Adrenal gland (tissue), 12 donors: Measurements from ENCODE around the gene TSPAN18. TPM values are rescaled to one million over a fixed set of nuclear protein-coding genes. Genes with fewer than 3 reads are reported as not detected.

Experiments used
- DNase-seq, 7 donors: peaks; one replicate each; pipeline ENCODE4 v3.0.0-alpha.2; 2019 to 2020
- H3K27ac ChIP-seq, 5 donors: fragments of 200-600 bp; sonication (generic) in 4 of 5; 1 replicate in 3 of 5; 2 replicates in 2 of 5; pipeline versions ENCODE4 v1.5.1 to v1.8.0; 2016 to 2020; ENCODE audit warnings: mild to moderate bottlenecking in 1 of 5
- H3K27me3 ChIP-seq: fragments of 200-600 bp; 2 replicates; pipeline ENCODE4 v1.8.0; 2021
- H3K36me3 ChIP-seq, 2 donors: fragments of 200-600 bp; replicated peaks in 1 of 2; 1 replicate in 1 of 2; 2 replicates in 1 of 2; pipeline versions ENCODE4 v1.5.1 to v1.8.0; 2018 to 2022
- H3K4me1 ChIP-seq, 2 donors: fragments of 200-600 bp; replicated peaks in 1 of 2; 1 replicate in 1 of 2; 2 replicates in 1 of 2; pipeline versions ENCODE4 v1.5.1 to v1.8.0; 2018 to 2021
- H3K4me3 ChIP-seq, 4 donors: fragments of 200-600 bp; sonication (generic) in 3 of 4; one replicate each; pipeline ENCODE4 v1.5.1; 2016 to 2018
- H3K9me3 ChIP-seq, 3 donors: fragments of 200-600 bp; sonication (generic) in 1 of 3; replicated peaks in 1 of 3; 1 replicate in 2 of 3; 2 replicates in 1 of 3; pipeline versions ENCODE4 v1.5.1 to v1.8.0; 2016 to 2021
- CTCF ChIP-seq, 6 experiments: fragments of 450-650 bp in 4 of 6; fragments of 200-600 bp in 2 of 6; sonication (generic) in 1 of 6; IDR thresholded peaks; 1 replicate in 5 of 6; 2 replicates in 1 of 6; pipeline versions ENCODE4 v1.5.1 to v1.8.0; 2016 to 2021; ENCODE audit warnings: antibody characterized with exemption in 6 of 6, mild to moderate bottlenecking in 2 of 6, moderate library complexity in 1 of 6
- POLR2A ChIP-seq, 2 donors: fragments of 450-650 bp; IDR thresholded peaks; one replicate each; pipeline ENCODE4 v1.6.1; 2017; ENCODE audit warnings: antibody characterized with exemption in 2 of 2, mild to moderate bottlenecking in 2 of 2, moderate library complexity in 1 of 2
- WGBS, 4 donors: extraction: QIAGEN DNeasy Blood & Tissue Kit in 2 of 4; methylation state at CpG; one replicate each; pipeline versions ENCODE4 v1.1.5 to v1.1.7; 2013 to 2017; 5-methylcytosine and 5-hydroxymethylcytosine counted together
- intact Hi-C, 2 donors: fragments of 100-400 bp; cut with DNase I; formaldehyde crosslinking; loops; one replicate each; pipeline versions ENCODE4 v1.14.1 to v1.15.0; 2022 to 2023
- polyA plus RNA-seq, 3 donors: library from polyadenylated mRNA; stranded (reverse); fragments of 200-250 nt in 2 of 3; fragments of 350-450 nt in 1 of 3; fragmentation: Illumina TruSeq in 1 of 3; extraction: RNeasy Lipid Tissue Mini Kit (QIAGEN cat#74804) in 1 of 3; gene quantifications; one replicate each; pipeline ENCODE4 v1.2.3, GENCODE V29; 2013 to 2014
- total RNA-seq, 9 donors: library from RNA; depleted of rRNA in 4 of 9; stranded (reverse); fragments of >200 nt in 4 of 9; fragments of 120-200 nt in 1 of 9; fragmentation: NEBNext Ultra II Directional in 1 of 9; extraction: Animal tissue kit (Norgen Biotek cat#: 25700) in 1 of 9; gene quantifications; one replicate each; pipeline versions ENCODE4 v1.1.0 to v1.2.4, GENCODE V29; 2013 to 2023
- donor health status: healthy with polysubstance abuse.
- donor health status: Bipolar disorder and iron deficiency.
- donor health status: DM: yes; HTN: yes; CAD: no.
- donor health status: DM: no; HTN: no; CAD: no.
- donor health status: DM: no; HTN: no; CAD: no.
- donor health status: DM: yes; HTN: yes; CAD: no.

Gene TSPAN18
- total and polyA plus RNA-seq, 12 donors: 24.5 to 168 (median 58.4) TPM

- no peak for DNase-seq
- Histone ChIP-seq H3K4me1 (peaks cover 18 to 24% of the 10 kb centered on the region in 2 donors), H3K27me3 (no peaks in the 10 kb centered on the region), H3K4me3 (no peak overlapping the region), H3K36me3 (no peaks in the 10 kb centered on the region), H3K27ac (no peak overlapping the region), H3K9me3 (no peaks in the 10 kb centered on the region)
- WGBS, 4 donors: 75 to 81% (median 78%) methylated on average over 4 of the region's 4 CpGs
- intact Hi-C loops: no loop called here
- TF ChIP-seq POLR2A (IDR thresholded peaks at IDR 0.05): no peak
- TF ChIP-seq CTCF (IDR thresholded peaks at IDR 0.05): no peak
Observed at GRCh38 chr11:44835938-44836337, 109.2 kb downstream of the TSPAN18 start.

- Histone ChIP-seq H3K4me1 (peaks cover 18 to 24% of the 10 kb centered on the region in 2 donors), H3K36me3 (no peaks in the 10 kb centered on the region), H3K4me3 (no peak overlapping the region), H3K27ac (no peak overlapping the region), H3K27me3 (no peaks in the 10 kb centered on the region), H3K9me3 (no peaks in the 10 kb centered on the region)
- DNase-seq: no peak
- TF ChIP-seq CTCF (IDR thresholded peaks at IDR 0.05): no peak
- TF ChIP-seq POLR2A (IDR thresholded peaks at IDR 0.05): no peak
- intact Hi-C loops: no loop called here
- 89 to 100% (median 92%) methylated on average over 1 of the region's 1 CpG for WGBS, 4 donors
Observed at GRCh38 chr11:44837661-44838060, 110.9 kb downstream of the TSPAN18 start.

- TF ChIP-seq CTCF (IDR thresholded peaks at IDR 0.05) (no peak), POLR2A (IDR thresholded peaks at IDR 0.05) (no peak)
- intact Hi-C loops: no loop called here
- no peak overlapping the region for H3K4me3 ChIP-seq
- DNase-seq: no peak
- H3K9me3 ChIP-seq: no peaks in the 10 kb centered on the region
- no peaks in the 10 kb centered on the region for H3K36me3 ChIP-seq
- H3K4me1 ChIP-seq: peaks cover 7 to 8% of the 10 kb centered on the region in 2 donors
- no peaks in the 10 kb centered on the region for H3K27me3 ChIP-seq
- WGBS, 4 donors: 82 to 94% (median 88%) methylated on average over 3 to 6 of the region's 6 CpGs
- H3K27ac ChIP-seq: no peak overlapping the region
Observed at GRCh38 chr11:44839458-44840084, 112.8 kb downstream of the TSPAN18 start.

- Histone ChIP-seq H3K4me1 (peaks cover 2 to 3% of the 10 kb centered on the region in 2 donors), H3K27me3 (no peaks in the 10 kb centered on the region), H3K9me3 (no peaks in the 10 kb centered on the region), H3K36me3 (no peaks in the 10 kb centered on the region), H3K27ac (peak overlapping the region in 1 of 5 donors; percentile 11), H3K4me3 (no peak overlapping the region)
- intact Hi-C loops: no loop called here
- TF ChIP-seq POLR2A (IDR thresholded peaks at IDR 0.05) (no peak), CTCF (IDR thresholded peaks at IDR 0.05) (no peak)
- WGBS, 4 donors: 86 to 95% (median 92%) methylated on average over 3 of the region's 3 CpGs
- no peak for DNase-seq
Observed at GRCh38 chr11:44840085-44840478, 113.3 kb downstream of the TSPAN18 start.
